Pancreas (tissue), 10 donors: Measurements from ENCODE around the gene GAGE10. TPM values are rescaled to one million over a fixed set of nuclear protein-coding genes. Genes with fewer than 3 reads are reported as not detected.
A peak's percentile ranks its signal among the peaks of the same experiment; 100 is the strongest.

Experiments
- ATAC-seq, 4 donors: fragments of 200-7000 bp; cut with Tn5 transposase; one replicate each; pipeline versions ENCODE4 v1.8.0 to v1.9.1; 2020; ENCODE audit warnings: mild to moderate bottlenecking in 4 of 4, moderate library complexity in 4 of 4
- DNase-seq, 6 donors: peaks; one replicate each; pipeline ENCODE4 v3.0.0-alpha.2; 2020
- FAIRE-seq: peaks from 2 replicates; lab custom pipeline; 2012; peaks lifted over from hg19 to GRCh38; lab: Jason Lieb, UNC
- H3K27ac ChIP-seq, 4 donors: fragments of 200-600 bp; sonication (generic); 1 replicate in 3 of 4; 2 replicates in 1 of 4; pipeline versions ENCODE4 v1.5.0 to v1.8.0; 2020
- H3K27me3 ChIP-seq, 4 donors: fragments of 200-600 bp; one replicate each; pipeline ENCODE4 v1.8.0; 2021
- H3K36me3 ChIP-seq, 3 donors: fragments of 200-600 bp; sonication (generic) in 1 of 3; one replicate each; pipeline versions ENCODE4 v1.5.0 to v1.8.0; 2020 to 2021
- H3K4me1 ChIP-seq, 3 donors: fragments of 200-600 bp; one replicate each; pipeline ENCODE4 v1.8.0; 2021
- H3K4me3 ChIP-seq, 4 donors: fragments of 200-600 bp; sonication (generic) in 2 of 4; one replicate each; pipeline versions ENCODE4 v1.5.0 to v1.8.0; 2020 to 2021
- H3K9me3 ChIP-seq, 4 donors: fragments of 200-600 bp; one replicate each; pipeline ENCODE4 v1.8.0; 2021
- CTCF ChIP-seq, 4 donors: fragments of 200-600 bp; sonication (generic) in 3 of 4; IDR thresholded peaks; one replicate each; pipeline versions ENCODE4 v1.5.0 to v1.8.0; 2021; ENCODE audit warnings: antibody characterized with exemption in 4 of 4
- WGBS, 2 donors: extraction: QIAGEN DNeasy Blood & Tissue Kit; methylation state at CpG; one replicate each; pipeline ENCODE4 v1.1.7; 2013; 5-methylcytosine and 5-hydroxymethylcytosine counted together
- intact Hi-C, 3 donors: fragments of 100-400 bp; cut with DNase I; formaldehyde crosslinking; loops; one replicate each; pipeline versions ENCODE4 v1.11.1 to v1.14.2; 2022
- polyA plus RNA-seq, 2 donors: library from polyadenylated mRNA; stranded (reverse); fragments of 200-250 nt; gene quantifications; one replicate each; pipeline ENCODE4 v1.2.3, GENCODE V29; 2013
- total RNA-seq, 6 donors: library from RNA; stranded (reverse); fragmentation: NEBNext Ultra II Directional in 4 of 6; extraction: Animal tissue kit (Norgen Biotek cat#: 25700) in 4 of 6; gene quantifications; one replicate each; pipeline versions ENCODE4 v1.2.1 to v1.2.4, GENCODE V29; 2021 to 2023
- donor health status: healthy with polysubstance abuse.
- donor health status: DM: no; HTN: no; CAD: no; lungs with moderate emphysema.
- donor health status: DM: no; HTN: no; CAD: no.
- donor health status: control.
- donor health status: control.
- donor health status: Bipolar disorder and iron deficiency.
- donor health status: DM: yes; HTN: yes; CAD: no.
- donor health status: DM: no; HTN: no; CAD: no.
- donor health status: DM: no; HTN: no; CAD: no.
- donor health status: DM: yes; HTN: yes; CAD: no.

The GAGE10 gene
- total and polyA plus RNA-seq, 8 donors: not detected

GRCh38 chrX:49272421-49272820 lies 31.0 kb upstream of the GAGE10 start:
- ATAC-seq (no peak), DNase-seq (peak in 2 of 6 donors; percentile 3 to 14), FAIRE-seq (no peak)
- Histone ChIP-seq H3K4me3 (no peak overlapping the region), H3K9me3 (no peaks in the 10 kb centered on the region), H3K27ac (no peak overlapping the region), H3K4me1 (peaks cover 0 to 5% (median 0%) of the 10 kb centered on the region in 3 donors), H3K27me3 (peaks cover 0 to 6% (median 0%) of the 10 kb centered on the region in 4 donors), H3K36me3 (no peaks in the 10 kb centered on the region)
- no peak for TF ChIP-seq CTCF (IDR thresholded peaks at IDR 0.05)
- intact Hi-C loops: no loop called here
- 29 to 43% methylated on average over 6 of the region's 6 CpGs for WGBS, 2 donors

- Histone ChIP-seq H3K36me3 (no peaks in the 10 kb centered on the region), H3K4me3 (no peak overlapping the region), H3K9me3 (no peaks in the 10 kb centered on the region), H3K27ac (no peak overlapping the region), H3K27me3 (peaks cover 0 to 6% (median 0%) of the 10 kb centered on the region in 4 donors), H3K4me1 (peaks cover 0 to 5% (median 0%) of the 10 kb centered on the region in 3 donors)
- intact Hi-C loops: no loop called here
- TF ChIP-seq CTCF (IDR thresholded peaks at IDR 0.05): no peak
- ATAC-seq (no peak), FAIRE-seq (no peak), DNase-seq (peak in 1 of 6 donors; percentile 10)
- WGBS, 2 donors: 74 to 76% methylated on average over 8 of the region's 8 CpGs
These were observed 30.2 kb upstream of the GAGE10 start for GRCh38 chrX:49273181-49273727.

GRCh38 chrX:49276207-49276606 lies 27.2 kb upstream of the GAGE10 start:
- ATAC-seq: no peak
- Histone ChIP-seq H3K4me3 (no peak overlapping the region), H3K27ac (no peak overlapping the region), H3K9me3 (no peaks in the 10 kb centered on the region), H3K4me1 (no peaks in the 10 kb centered on the region), H3K27me3 (peaks cover 0 to 3% (median 0%) of the 10 kb centered on the region in 4 donors), H3K36me3 (no peaks in the 10 kb centered on the region)
- TF ChIP-seq CTCF (IDR thresholded peaks at IDR 0.05): no peak
- FAIRE-seq: no peak
- intact Hi-C loops: no loop called here
- DNase-seq: no peak
- 57 to 72% methylated on average over 1 of the region's 1 CpG for WGBS, 2 donors

- Histone ChIP-seq H3K27ac (no peak overlapping the region), H3K27me3 (no peaks in the 10 kb centered on the region), H3K9me3 (no peaks in the 10 kb centered on the region), H3K4me1 (no peaks in the 10 kb centered on the region), H3K36me3 (no peaks in the 10 kb centered on the region), H3K4me3 (no peak overlapping the region)
- no peak for FAIRE-seq
- intact Hi-C loops: no loop called here
- no peak for TF ChIP-seq CTCF (IDR thresholded peaks at IDR 0.05)
- DNase-seq: peak in 4 of 6 donors; percentile 20 to 50 (median 50)
- 55 to 59% methylated on average over 19 of the region's 19 CpGs for WGBS, 2 donors
- peak; percentile 58 to 73 (median 70) for ATAC-seq
These were observed 26.5 kb upstream of the GAGE10 start for GRCh38 chrX:49276671-49277534.

GRCh38 chrX:49277535-49277830 lies 26.0 kb upstream of the GAGE10 start:
- H3K4me1 ChIP-seq: no peaks in the 10 kb centered on the region
- no peaks in the 10 kb centered on the region for H3K9me3 ChIP-seq
- H3K4me3 ChIP-seq: no peak overlapping the region
- H3K27me3 ChIP-seq: no peaks in the 10 kb centered on the region
- no peak for ATAC-seq
- H3K27ac ChIP-seq: no peak overlapping the region
- FAIRE-seq: no peak
- H3K36me3 ChIP-seq: no peaks in the 10 kb centered on the region
- no peak for TF ChIP-seq CTCF (IDR thresholded peaks at IDR 0.05)
- intact Hi-C loops: no loop called here
- DNase-seq: no peak
- 44 to 56% methylated on average over 3 of the region's 3 CpGs for WGBS, 2 donors
